GM12872 (cell line): ENCODE results near the gene CYP27B1.

ENCODE experiments used
- CTCF ChIP-seq: IDR thresholded peaks from 3 replicates; pipeline ENCODE4 v1.5.1; 2011; ENCODE audit warnings: low read depth, mild to moderate bottlenecking, low read length, moderate library complexity; ENCODE audit not compliant: insufficient read depth

Gene CYP27B1

GRCh38 chr12:57800965-57801364 lies 34.1 kb upstream of the CYP27B1 start:
- TF ChIP-seq CTCF, result no peak

- no peak for TF ChIP-seq CTCF
Observed at GRCh38 chr12:57797933-57798332, 31.1 kb upstream of the CYP27B1 start.

DNA sequence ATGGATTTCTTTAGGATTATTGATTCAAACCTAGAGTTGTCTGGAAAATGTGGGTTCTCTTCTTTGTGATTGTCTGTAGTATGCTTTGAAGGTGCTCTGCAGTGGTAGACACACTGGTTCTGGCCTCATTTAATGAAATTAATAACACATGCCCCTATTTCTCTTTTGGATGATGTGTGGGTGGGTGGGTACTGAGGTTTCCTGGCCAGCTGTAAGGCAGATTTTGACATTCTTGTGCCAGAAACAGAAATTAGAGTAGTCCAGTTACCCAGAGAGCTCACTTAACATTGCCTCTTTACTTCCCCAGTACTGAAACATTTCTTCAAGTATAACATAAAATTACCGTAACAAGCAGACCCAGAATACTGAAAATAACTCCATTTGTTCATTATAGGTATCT lies 30.1 kb upstream of the CYP27B1 start:
- no peak for TF ChIP-seq CTCF

DNA sequence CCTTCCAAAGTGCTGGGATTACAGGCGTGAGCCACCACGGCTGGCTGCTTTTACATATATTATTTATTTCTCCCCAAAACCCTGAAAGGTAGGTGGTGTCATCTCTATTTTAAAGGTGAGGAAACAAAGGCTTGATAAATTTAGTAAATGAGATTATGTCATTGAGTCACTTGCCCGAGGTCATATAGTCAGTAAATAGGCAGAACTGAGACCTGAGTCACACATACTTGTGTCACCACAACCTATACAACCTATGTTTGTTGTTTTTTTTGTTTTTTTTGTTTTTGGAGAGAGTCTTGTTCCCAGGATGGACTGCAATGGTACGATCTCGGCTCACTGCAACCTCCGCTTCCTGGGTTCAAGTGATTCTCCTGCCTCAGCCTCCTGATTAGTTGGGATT lies 28.5 kb upstream of the CYP27B1 start:
- no peak for TF ChIP-seq CTCF

- no peak for TF ChIP-seq CTCF
Observed at GRCh38 chr12:57793920-57794319, 27.0 kb upstream of the CYP27B1 start.

GRCh38 chr12:57783861-57784260 lies 17.0 kb upstream of the CYP27B1 start:
- no peak for TF ChIP-seq CTCF

DNA sequence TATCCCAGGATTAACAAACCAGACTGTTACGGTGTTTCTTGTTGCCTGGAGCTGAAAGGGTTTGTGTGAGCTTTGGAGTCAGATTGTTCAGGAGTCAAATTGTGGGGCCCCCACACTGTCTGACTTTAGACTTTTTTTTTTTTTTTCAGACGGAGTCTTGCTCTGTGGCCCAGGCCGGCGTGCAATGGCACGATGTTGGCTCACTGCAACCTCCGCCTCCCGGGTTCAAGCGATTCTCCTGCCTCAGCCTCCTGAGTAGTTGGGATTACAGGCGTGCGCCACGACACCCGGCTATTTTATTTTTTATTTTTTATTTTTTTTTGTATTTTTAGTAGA lies 16.6 kb upstream of the CYP27B1 start:
- TF ChIP-seq CTCF, result no peak
